Uterus (tissue), 4 donors: ENCODE results near the gene SLC8A2. TPM values are rescaled to one million over a fixed set of nuclear protein-coding genes. Genes with fewer than 3 reads are reported as not detected.

Source experiments
- DNase-seq, 2 donors: peaks; one replicate each; pipeline ENCODE4 v3.0.0-alpha.2; 2019 to 2020
- H3K27ac ChIP-seq, 2 donors: fragments of 200-600 bp; sonication (generic); 1 replicate in 1 of 2; 2 replicates in 1 of 2; pipeline ENCODE4 v1.5.1; 2016 to 2018
- H3K27me3 ChIP-seq, 2 donors: fragments of 200-600 bp; sonication (generic); one replicate each; pipeline ENCODE4 v1.5.1; 2018 to 2019; ENCODE audit warnings: control low read depth in 1 of 2
- H3K36me3 ChIP-seq, 2 donors: fragments of 200-600 bp; sonication (generic); one replicate each; pipeline ENCODE4 v1.5.1; 2019; ENCODE audit warnings: control low read depth in 1 of 2
- H3K4me1 ChIP-seq, 2 donors: fragments of 200-600 bp; sonication (generic); one replicate each; pipeline ENCODE4 v1.5.1; 2018 to 2019; ENCODE audit warnings: control low read depth in 1 of 2
- H3K4me3 ChIP-seq, 2 donors: fragments of 200-600 bp; sonication (generic); 1 replicate in 1 of 2; 2 replicates in 1 of 2; pipeline ENCODE4 v1.5.1; 2018 to 2019; ENCODE audit warnings: mild to moderate bottlenecking in 1 of 2
- H3K9me3 ChIP-seq, 2 donors: fragments of 200-600 bp; sonication (generic); one replicate each; pipeline ENCODE4 v1.5.1; 2019; ENCODE audit warnings: control low read depth in 1 of 2
- CTCF ChIP-seq, 4 experiments: fragments of 200-600 bp in 2 of 4; fragments of 450-650 bp in 2 of 4; sonication (generic) in 2 of 4; IDR thresholded peaks; one replicate each; pipeline ENCODE4 v1.5.1; 2016 to 2019; ENCODE audit warnings: antibody characterized with exemption in 4 of 4, mild to moderate bottlenecking in 2 of 4, moderate library complexity in 1 of 4
- POLR2A ChIP-seq, 2 donors: fragments of 450-650 bp; IDR thresholded peaks; one replicate each; pipeline ENCODE4 v1.6.1; 2016; ENCODE audit warnings: antibody characterized with exemption in 2 of 2, mild to moderate bottlenecking in 1 of 2, moderate library complexity in 1 of 2
- intact Hi-C: fragments of 100-400 bp; cut with DNase I; formaldehyde crosslinking; loops from one replicate; pipeline ENCODE4 v1.15.1; 2023; ENCODE audit warnings: low total_unique reads
- total RNA-seq, 4 donors: library from RNA; depleted of rRNA in 3 of 4; stranded (reverse); fragments of >200 nt in 3 of 4; gene quantifications; one replicate each; pipeline versions ENCODE4 v1.1.0 to v1.2.4, GENCODE V29; 2014 to 2023
- donor health status: DM: yes; HTN: yes; CAD: no.

Gene SLC8A2
- total RNA-seq, 4 donors from 2014 or later, result 3.4 to 17.8 (median 11.0) TPM

DNA sequence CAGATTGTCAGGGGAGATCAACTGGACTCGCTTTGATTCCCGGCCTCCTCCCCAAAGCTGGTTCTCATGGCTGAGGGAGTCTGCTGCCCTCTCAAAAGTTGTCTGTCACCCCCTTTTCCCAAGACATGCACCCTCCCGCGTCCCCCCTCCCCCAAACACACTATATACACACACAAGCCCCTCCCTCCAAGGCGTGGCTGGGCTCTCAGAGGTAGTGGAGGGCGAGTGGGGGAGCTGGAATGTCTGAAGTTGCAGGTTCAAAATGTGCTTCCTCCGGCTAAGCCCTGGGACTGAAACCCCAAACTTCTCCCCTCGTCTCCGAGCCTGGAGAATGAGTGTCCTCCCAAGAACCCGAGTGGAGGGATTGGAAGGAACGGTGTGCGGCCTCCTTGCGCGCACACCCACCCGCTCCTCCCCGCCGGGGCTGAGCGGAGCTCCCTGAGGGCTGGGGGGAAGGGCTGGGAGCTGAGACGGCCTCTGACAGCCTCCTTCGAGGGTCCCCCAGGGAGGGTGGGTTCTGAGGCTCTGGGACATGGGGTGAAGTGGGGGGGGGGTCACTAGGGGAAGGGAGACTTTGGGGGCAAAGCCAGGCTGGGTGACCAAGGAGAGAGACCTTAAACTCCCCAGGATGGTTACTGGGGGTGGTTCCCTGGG is 42.4 kb downstream of the SLC8A2 start:
- Histone ChIP-seq H3K4me3 (no peak overlapping the region), H3K27ac (peak overlapping the region in 1 of 2 donors; percentile 71), H3K9me3 (no peaks in the 10 kb centered on the region), H3K4me1 (peaks cover 6 to 8% of the 10 kb centered on the region in 2 donors), H3K36me3 (no peaks in the 10 kb centered on the region), H3K27me3 (no peaks in the 10 kb centered on the region)
- intact Hi-C loops, result loop anchor here (10.0 kb wide), 1 partner anchor 134 kb away; no protein-coding TSS in a partner anchor
- DNase-seq, result no peak
- TF ChIP-seq CTCF (IDR thresholded peaks at IDR 0.05) (no peak), POLR2A (IDR thresholded peaks at IDR 0.05) (no peak)

DNA sequence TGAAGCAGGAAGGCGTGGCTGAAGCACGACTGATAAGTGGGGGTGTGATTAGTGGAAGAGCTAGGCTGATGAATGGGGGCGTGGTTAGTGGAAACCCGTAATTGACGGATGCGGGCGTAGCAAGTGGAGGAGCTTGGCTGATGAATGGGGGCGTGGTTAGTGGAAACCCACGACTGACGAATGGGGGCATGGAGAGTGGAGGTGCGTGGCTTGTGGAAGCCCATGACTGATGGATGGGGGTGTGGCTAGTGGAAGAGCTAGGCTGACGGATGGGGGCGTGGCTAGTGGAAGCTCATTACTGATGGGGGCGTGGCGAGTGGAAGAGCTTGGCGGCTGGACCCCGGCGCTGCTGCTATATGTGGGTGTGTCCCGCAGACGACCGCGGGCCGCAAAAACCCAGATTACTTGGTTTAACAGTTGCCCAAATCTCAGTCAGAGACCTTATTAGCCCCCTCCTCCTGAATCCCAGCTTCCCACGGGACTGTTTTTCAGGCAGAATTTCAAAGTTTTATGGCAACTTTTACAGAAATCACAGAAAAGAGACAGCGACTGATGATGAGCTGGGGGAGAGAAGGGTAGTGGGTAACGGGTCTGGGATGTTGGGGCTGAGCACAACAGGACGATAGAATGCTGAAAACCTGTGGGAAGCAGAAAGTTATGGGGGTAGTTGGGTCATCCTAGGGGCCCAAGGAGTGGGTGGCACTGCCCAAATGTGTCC is 43.4 kb downstream of the SLC8A2 start:
- no peak for TF ChIP-seq POLR2A (IDR thresholded peaks at IDR 0.05)
- no peak for TF ChIP-seq CTCF (IDR thresholded peaks at IDR 0.05)
- Histone ChIP-seq H3K4me1 (peaks cover 6 to 8% of the 10 kb centered on the region in 2 donors), H3K4me3 (peak overlapping the region in 1 of 2 donors; percentile 5), H3K27me3 (no peaks in the 10 kb centered on the region), H3K9me3 (no peaks in the 10 kb centered on the region), H3K36me3 (no peaks in the 10 kb centered on the region), H3K27ac (peak overlapping the region; percentile 80 to 88)
- intact Hi-C loops, result loop anchor here (10.0 kb wide), 1 partner anchor 134 kb away; no protein-coding TSS in a partner anchor
- peak; percentile 92 to 99 for DNase-seq

DNA sequence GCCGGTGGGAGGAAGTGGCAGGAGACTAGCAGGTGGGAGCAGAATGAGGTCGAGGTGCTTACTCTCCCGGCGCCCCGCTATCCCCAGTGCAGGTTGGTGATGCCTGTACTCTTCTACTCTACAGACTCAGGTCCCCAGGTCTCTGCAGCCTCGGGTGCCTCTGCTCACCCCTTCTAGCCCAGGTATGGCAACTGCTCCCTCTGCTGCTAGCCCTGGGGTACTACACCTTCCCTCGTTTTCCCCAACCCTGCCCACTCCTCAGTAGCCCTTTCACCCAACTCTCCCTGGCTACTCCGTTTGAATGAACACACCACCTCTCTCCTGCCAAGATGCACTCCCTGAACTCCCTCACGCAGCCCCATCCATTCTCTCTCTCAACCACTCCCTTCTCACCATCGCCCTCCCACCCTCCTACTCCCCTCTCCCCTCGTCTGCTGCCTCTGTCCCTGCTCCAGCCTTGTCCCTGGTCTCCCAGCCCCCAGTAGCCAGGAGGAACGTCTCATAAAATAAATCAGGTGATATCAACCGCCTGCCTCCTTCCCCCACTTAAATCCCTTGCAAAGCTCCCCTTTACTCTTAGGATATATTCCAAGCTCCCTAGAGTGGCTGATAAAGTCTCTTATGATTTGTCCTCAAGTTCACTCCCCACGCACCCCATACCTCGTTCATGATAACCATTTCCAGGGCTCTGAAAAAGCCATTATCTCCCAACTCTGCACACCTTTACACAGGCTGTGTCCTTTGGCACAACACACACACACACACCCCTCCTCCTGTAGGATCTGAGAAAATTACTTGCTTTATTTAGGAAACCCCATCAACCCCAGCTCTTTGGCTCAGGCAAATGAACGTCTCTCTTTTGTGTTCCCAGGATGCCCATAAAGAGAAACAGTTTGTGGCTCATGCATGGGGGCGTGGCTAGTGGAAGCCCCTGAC is 44.2 kb downstream of the SLC8A2 start:
- no peaks in the 10 kb centered on the region for H3K9me3 ChIP-seq
- peak; percentile 76 to 93 (median 84) for TF ChIP-seq CTCF (IDR thresholded peaks at IDR 0.05)
- peak in 1 of 2 donors; percentile 30 for TF ChIP-seq POLR2A (IDR thresholded peaks at IDR 0.05)
- H3K4me3 ChIP-seq, result peak overlapping the region in 1 of 2 donors; percentile 5
- peak; percentile 76 to 81 for DNase-seq
- intact Hi-C loops, result loop anchor here (10.0 kb wide), 1 partner anchor 133 kb away; no protein-coding TSS in a partner anchor
- peaks cover 6 to 8% of the 10 kb centered on the region in 2 donors for H3K4me1 ChIP-seq
- H3K27me3 ChIP-seq, result no peaks in the 10 kb centered on the region
- H3K36me3 ChIP-seq, result no peaks in the 10 kb centered on the region
- H3K27ac ChIP-seq, result peak overlapping the region; percentile 80 to 88

- no peaks in the 10 kb centered on the region for H3K27me3 ChIP-seq
- intact Hi-C loops, result loop anchor here (10.0 kb wide), 1 partner anchor 129 kb away; no protein-coding TSS in a partner anchor
Measured at GRCh38 chr19:47423203-47423882, 48.4 kb downstream of the SLC8A2 start.

More at GRCh38 chr19:47423203-47423882, 48.4 kb downstream of the SLC8A2 start:
- H3K36me3 ChIP-seq, result no peaks in the 10 kb centered on the region
- peak overlapping the region in 1 of 2 donors; percentile 91 for H3K27ac ChIP-seq
- peaks cover 0 to 6% of the 10 kb centered on the region in 2 donors for H3K4me1 ChIP-seq
- no peak for TF ChIP-seq CTCF (IDR thresholded peaks at IDR 0.05)
- no peak for TF ChIP-seq POLR2A (IDR thresholded peaks at IDR 0.05)
- no peaks in the 10 kb centered on the region for H3K9me3 ChIP-seq
- H3K4me3 ChIP-seq, result no peak overlapping the region
- DNase-seq, result no peak
